Ishikawa (cell line): ENCODE measurements around the gene PIR.

Source experiments
- CEBPB ChIP-seq: IDR thresholded peaks from 2 replicates; pipeline ENCODE4 v1.6.1; 2012
- CREB1 ChIP-seq: IDR thresholded peaks from 2 replicates; pipeline ENCODE4 v1.6.1; 2012; ENCODE audit warnings: low read depth
- EGR1 ChIP-seq: IDR thresholded peaks from 2 replicates; pipeline ENCODE4 v1.6.1; 2012
- EP300 ChIP-seq: IDR thresholded peaks from 2 replicates; pipeline ENCODE4 v1.6.1; 2012; ENCODE audit warnings: borderline replicate concordance
- FOXM1 ChIP-seq: IDR thresholded peaks from 2 replicates; pipeline ENCODE4 v1.6.1; 2012; ENCODE audit warnings: low read depth, borderline replicate concordance
- NFIC ChIP-seq: IDR thresholded peaks from 2 replicates; pipeline ENCODE4 v1.6.1; 2012
- RAD21 ChIP-seq: IDR thresholded peaks from 2 replicates; pipeline ENCODE4 v1.6.1; 2012; ENCODE audit warnings: low read depth
- REST ChIP-seq: IDR thresholded peaks from 2 replicates; pipeline ENCODE4 v1.6.1; 2012; ENCODE audit warnings: low read depth, mild to moderate bottlenecking
- TAF1 ChIP-seq: IDR thresholded peaks from 2 replicates; pipeline ENCODE4 v1.6.1; 2012; ENCODE audit warnings: low read depth, mild to moderate bottlenecking
- TCF12 ChIP-seq: IDR thresholded peaks from 2 replicates; pipeline ENCODE4 v1.6.1; 2012; ENCODE audit warnings: low read depth
- TEAD4 ChIP-seq: IDR thresholded peaks from 2 replicates; pipeline ENCODE4 v1.6.1; 2012
- YY1 ChIP-seq: IDR thresholded peaks from 2 replicates; pipeline ENCODE4 v1.6.1; 2012; ENCODE audit warnings: low read depth

GRCh38 chrX:15349046-15349445 lies 144.1 kb downstream of the PIR start:
- TF ChIP-seq CEBPB (no peak), NFIC (no peak), REST (no peak), RAD21 (peak; percentile 57), EP300 (no peak), CREB1 (no peak), TAF1 (no peak), FOXM1 (no peak), TCF12 (no peak), YY1 (no peak), EGR1 (no peak), TEAD4 (no peak)
